ENCODE results near the gene MEF2A.

GRCh38 chr15:99633655-99634054, 67.9 kb downstream of the MEF2A start:
- TF ChIP-seq POLR2A (IDR thresholded peaks at IDR 0.05; ENCODE audit: low read length) (no peak), GATA1 (IDR thresholded peaks at IDR 0.05; ENCODE audit: low read depth, low read length) (no peak)

Measured in erythroblast (primary cell).